ENCODE data around the gene PRSS8.

DNA sequence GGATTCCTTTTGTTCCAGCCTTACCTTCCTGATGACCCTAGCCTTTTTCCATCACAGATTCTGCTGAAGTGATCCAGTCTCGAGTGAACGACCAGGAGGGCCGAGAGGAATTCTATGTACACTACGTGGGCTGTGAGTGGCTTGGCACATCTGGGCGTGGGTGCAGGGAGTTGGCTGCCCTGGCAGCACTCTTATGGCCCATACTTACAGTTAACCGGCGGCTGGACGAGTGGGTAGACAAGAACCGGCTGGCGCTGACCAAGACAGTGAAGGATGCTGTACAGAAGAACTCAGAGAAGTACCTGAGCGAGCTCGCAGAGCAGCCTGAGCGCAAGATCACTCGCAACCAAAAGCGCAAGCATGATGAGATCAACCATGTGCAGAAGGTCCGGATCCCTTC is 15.4 kb downstream of the PRSS8 start:
- TF ChIP-seq, protein P1, sequence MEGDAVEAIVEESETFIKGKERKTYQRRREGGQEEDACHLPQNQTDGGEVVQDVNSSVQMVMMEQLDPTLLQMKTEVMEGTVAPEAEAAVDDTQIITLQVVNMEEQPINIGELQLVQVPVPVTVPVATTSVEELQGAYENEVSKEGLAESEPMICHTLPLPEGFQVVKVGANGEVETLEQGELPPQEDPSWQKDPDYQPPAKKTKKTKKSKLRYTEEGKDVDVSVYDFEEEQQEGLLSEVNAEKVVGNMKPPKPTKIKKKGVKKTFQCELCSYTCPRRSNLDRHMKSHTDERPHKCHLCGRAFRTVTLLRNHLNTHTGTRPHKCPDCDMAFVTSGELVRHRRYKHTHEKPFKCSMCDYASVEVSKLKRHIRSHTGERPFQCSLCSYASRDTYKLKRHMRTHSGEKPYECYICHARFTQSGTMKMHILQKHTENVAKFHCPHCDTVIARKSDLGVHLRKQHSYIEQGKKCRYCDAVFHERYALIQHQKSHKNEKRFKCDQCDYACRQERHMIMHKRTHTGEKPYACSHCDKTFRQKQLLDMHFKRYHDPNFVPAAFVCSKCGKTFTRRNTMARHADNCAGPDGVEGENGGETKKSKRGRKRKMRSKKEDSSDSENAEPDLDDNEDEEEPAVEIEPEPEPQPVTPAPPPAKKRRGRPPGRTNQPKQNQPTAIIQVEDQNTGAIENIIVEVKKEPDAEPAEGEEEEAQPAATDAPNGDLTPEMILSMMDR (conservative IDR thresholded peaks at IDR 0.05): no peak
- no peak for TF ChIP-seq ZFX (IDR thresholded peaks at IDR 0.05)

Measured in C4-2B (cell line).